ENCODE results near the gene PARP14.
"Not testable (repeated sequence)": the region's sequence is repeated elsewhere in the genome, so short reads cannot be mapped to it uniquely, and the experiment has no call there.

The PARP14 gene

GRCh38 chr3:122677216-122677615, 3.4 kb upstream of the PARP14 start:
- DNase-seq = no peak

- no peak for DNase-seq
Measured at GRCh38 chr3:122678506-122678905, 2.1 kb upstream of the PARP14 start.

- peak; percentile 47 for DNase-seq
Measured at GRCh38 chr3:122679085-122679881, 1.4 kb upstream of the PARP14 start.

GRCh38 chr3:122679882-122680474, 661 bp upstream of the PARP14 start:
- peak; percentile 5 for DNase-seq

GRCh38 chr3:122681284-122681973, 790 bp downstream of the PARP14 start:
- DNase-seq = no peak

- no peak for DNase-seq
Measured at GRCh38 chr3:122681974-122682409, 1.4 kb downstream of the PARP14 start.

GRCh38 chr3:122682778-122683411, 2.3 kb downstream of the PARP14 start:
- not testable (repeated sequence) for DNase-seq

GRCh38 chr3:122687298-122687697, 6.7 kb downstream of the PARP14 start:
- DNase-seq = no peak

- DNase-seq = peak; percentile 6
Measured at GRCh38 chr3:122688996-122689395, 8.4 kb downstream of the PARP14 start.

GRCh38 chr3:122689587-122689986, 8.9 kb downstream of the PARP14 start:
- peak; percentile 72 for DNase-seq

- no peak for DNase-seq
Measured at GRCh38 chr3:122690096-122690495, 9.5 kb downstream of the PARP14 start.

GRCh38 chr3:122691195-122691594, 10.6 kb downstream of the PARP14 start:
- DNase-seq = peak; percentile 37

- no peak for DNase-seq
Measured at GRCh38 chr3:122692674-122693073, 12.0 kb downstream of the PARP14 start.

GRCh38 chr3:122694966-122695365, 14.3 kb downstream of the PARP14 start:
- no peak for DNase-seq

GRCh38 chr3:122695927-122696561, 15.4 kb downstream of the PARP14 start:
- DNase-seq = no peak

- no peak for DNase-seq
Measured at GRCh38 chr3:122697952-122698620, 17.4 kb downstream of the PARP14 start.

- no peak for DNase-seq
Measured at GRCh38 chr3:122700193-122700592, 19.6 kb downstream of the PARP14 start.

GRCh38 chr3:122705379-122705778, 24.7 kb downstream of the PARP14 start:
- DNase-seq = no peak

GRCh38 chr3:122710616-122711251, 30.1 kb downstream of the PARP14 start:
- DNase-seq = not testable (repeated sequence)

GRCh38 chr3:122714273-122714672, 33.6 kb downstream of the PARP14 start:
- peak; percentile 2 for DNase-seq

- DNase-seq = no peak
Measured at GRCh38 chr3:122716667-122717066, 36.0 kb downstream of the PARP14 start.
